K562 (cell line): ENCODE results near the gene CNNM4. TPM values are rescaled to one million over a fixed set of nuclear protein-coding genes. Genes with fewer than 3 reads are reported as not detected.

Experiments
- ATAC-seq: fragments of 200-7000 bp; cut with Tn5 transposase; 3 replicates; pipeline ENCODE4 v1.9.1; 2020; ENCODE audit warnings: moderate library complexity
- BruUV-seq: library from RNA; stranded (reverse); fragments of 400-500 nt; replicated peaks from 2 replicates; lab custom pipeline; 2021; lab: Mats Ljungman, UMichigan
- CTCF ChIA-PET: fragments of 300-600 bp; formaldehyde crosslinking; extraction: SDS; loops from one replicate; lab custom pipeline; 2021; ENCODE audit warnings: low intra/inter-chr PET ratio; lab: Yijun Ruan, JAX
- POLR2A ChIA-PET: fragments of 300-600, 350-650 bp; sonication (Branson Sonifier 250); formaldehyde crosslinking; extraction: SDS; loops from one replicate; lab custom pipeline; 2021; ENCODE audit warnings: antibody characterized with exemption, inconsistent platforms; lab: Yijun Ruan, JAX
- DNase-seq, 4 experiments: peaks; one replicate each; pipeline versions ENCODE4 v3.0.0 to v3.0.0-alpha.2; 2011 to 2018; ENCODE audit warnings: low spot score in 3 of 4, mixed read lengths in 3 of 4; ENCODE audit errors: extremely low read depth in 1 of 4
- FAIRE-seq: peaks from 2 replicates; lab custom pipeline; 2011; peaks lifted over from hg19 to GRCh38; lab: Jason Lieb, UNC
- H2AFZ ChIP-seq: 2 replicates; pipeline ENCODE4 v1.6.0; 2011; ENCODE audit warnings: low read depth, low read length, control low read depth, inconsistent platforms
- H3K27ac ChIP-seq: fragments of 200-600 bp; 3 replicates; pipeline ENCODE4 v1.8.0; 2011; ENCODE audit warnings: low read depth, mild to moderate bottlenecking, control low read depth, inconsistent platforms, low read length, moderate library complexity, mixed read lengths; ENCODE audit errors: extremely low read depth
- H3K27me3 ChIP-seq, 2 experiments: fragments of 300-600 bp in 1 of 2; 2 replicates in 1 of 2; 3 replicates in 1 of 2; pipeline versions ENCODE4 v1.6.0 to v1.8.0; 2011; ENCODE audit warnings: inconsistent platforms in 2 of 2, low read length in 2 of 2, mild to moderate bottlenecking in 1 of 2, mixed read lengths in 1 of 2, moderate library complexity in 1 of 2; ENCODE audit not compliant: control insufficient read depth in 2 of 2, insufficient read depth in 2 of 2
- H3K36me3 ChIP-seq: fragments of 300-600 bp; 3 replicates; pipeline ENCODE4 v1.8.0; 2011; ENCODE audit warnings: mild to moderate bottlenecking, low read length, inconsistent platforms; ENCODE audit not compliant: control insufficient read depth, insufficient read depth
- H3K4me1 ChIP-seq, 2 experiments: fragments of 200-600 bp in 1 of 2; replicated peaks in 1 of 2; 2 replicates in 1 of 2; 3 replicates in 1 of 2; pipeline versions ENCODE4 v1.5.1 to v1.8.0; 2011; ENCODE audit warnings: inconsistent platforms in 2 of 2, low read length in 2 of 2, mild to moderate bottlenecking in 1 of 2, mixed read lengths in 1 of 2, moderate library complexity in 1 of 2; ENCODE audit not compliant: control insufficient read depth in 2 of 2, insufficient read depth in 2 of 2
- H3K4me2 ChIP-seq: 2 replicates; pipeline ENCODE4 v1.6.1; 2011; ENCODE audit warnings: low read length, control low read depth, inconsistent platforms, mixed read lengths; ENCODE audit not compliant: insufficient read depth
- H3K4me3 ChIP-seq: fragments of 200-600 bp; sonication (generic), shearing (Covaris generic); 2 replicates; pipeline ENCODE4 v1.5.1; 2016; ENCODE audit warnings: control low read depth, inconsistent platforms
- H3K79me2 ChIP-seq: fragments of 200-600 bp; 3 replicates; pipeline ENCODE4 v1.8.0; 2011; ENCODE audit warnings: low read length, inconsistent platforms; ENCODE audit not compliant: control insufficient read depth, insufficient read depth
- H3K9ac ChIP-seq, 2 experiments: 2 replicates each; pipeline versions ENCODE4 v1.6.0 to v1.6.1; 2011; ENCODE audit warnings: low read depth in 2 of 2, low read length in 2 of 2, control low read depth in 1 of 2, inconsistent platforms in 1 of 2, mild to moderate bottlenecking in 1 of 2, mixed read lengths in 1 of 2; ENCODE audit not compliant: insufficient read depth in 1 of 2
- H3K9me1 ChIP-seq: one replicate; pipeline ENCODE4 v1.6.0; 2011; ENCODE audit warnings: inconsistent platforms, mild to moderate bottlenecking, low read length, moderate library complexity; ENCODE audit not compliant: control insufficient read depth, insufficient read depth
- H3K9me3 ChIP-seq: replicated peaks from 2 replicates; pipeline ENCODE4 v1.5.1; 2011; ENCODE audit warnings: low read depth, low read length, inconsistent platforms; ENCODE audit not compliant: control insufficient read depth, insufficient read depth
- H4K20me1 ChIP-seq: replicated peaks from 2 replicates; pipeline ENCODE4 v1.6.1; 2011; ENCODE audit warnings: low read length, inconsistent platforms, mixed read lengths; ENCODE audit not compliant: control insufficient read depth, insufficient read depth
- CBX8 ChIP-seq: fragments of 200-600 bp; sonication (generic); IDR thresholded peaks from 2 replicates; pipeline ENCODE4 v1.6.1; 2012; ENCODE audit warnings: borderline replicate concordance, mixed run types, low read depth, mild to moderate bottlenecking, moderate library complexity, mixed read lengths, low read length, control low read depth, inconsistent platforms; ENCODE audit not compliant: poor library complexity, severe bottlenecking; ENCODE audit errors: extremely low read depth
- CCNT2 ChIP-seq: IDR thresholded peaks from 2 replicates; pipeline ENCODE4 v1.6.1; 2011; ENCODE audit warnings: borderline replicate concordance, low read depth, mild to moderate bottlenecking, moderate library complexity, mixed read lengths, low read length; ENCODE audit not compliant: insufficient read length; ENCODE audit errors: extremely low read depth
- HMG20A ChIP-seq: fragments of 450-650 bp; formaldehyde crosslinking; conservative IDR thresholded peaks from 2 replicates; pipeline ENCODE4 v1.4.0; 2020; ENCODE audit warnings: mild to moderate bottlenecking, mixed read lengths
- ILF3 ChIP-seq: fragments of 450-650 bp; IDR thresholded peaks from 2 replicates; pipeline ENCODE4 v1.6.1; 2018; ENCODE audit warnings: antibody characterized with exemption, mild to moderate bottlenecking, moderate library complexity, borderline replicate concordance
- KLF13 ChIP-seq: fragments of 450-650 bp; IDR thresholded peaks from 2 replicates; pipeline ENCODE4 v1.6.1; 2016; ENCODE audit warnings: missing genetic modification characterization, low read depth, mild to moderate bottlenecking, missing compliant biosample characterization, moderate library complexity, borderline replicate concordance
- L3MBTL2 ChIP-seq: fragments of 450-650 bp; IDR thresholded peaks from 2 replicates; pipeline ENCODE4 v1.6.1; 2016; ENCODE audit warnings: mild to moderate bottlenecking, moderate library complexity
- NFRKB ChIP-seq: fragments of 450-650 bp; IDR thresholded peaks from 2 replicates; pipeline ENCODE4 v1.6.1; 2016; ENCODE audit warnings: low read depth
- SIN3B ChIP-seq: fragments of 450-650 bp; IDR thresholded peaks from 2 replicates; pipeline ENCODE4 v1.6.1; 2017; ENCODE audit warnings: low read depth, mild to moderate bottlenecking, moderate library complexity
- SMAD3 ChIP-seq: fragments of 450-650 bp; formaldehyde crosslinking; conservative IDR thresholded peaks from 2 replicates; pipeline ENCODE4 v1.4.0; 2020; ENCODE audit warnings: mild to moderate bottlenecking
- SMC3 ChIP-seq: conservative IDR thresholded peaks from 2 replicates; pipeline ENCODE4 v1.6.1; 2011; ENCODE audit warnings: low read depth, low read length, improper control_type of control experiment; ENCODE audit not compliant: insufficient read depth
- SNRNP70 ChIP-seq: fragments of 200-400 bp; formaldehyde crosslinking; optimal IDR thresholded peaks from 2 replicates; pipeline ENCODE3; 2017; ENCODE audit warnings: low read depth, low read length
- TEAD1 ChIP-seq, 2 experiments: fragments of 450-650 bp in 1 of 2; sonication (generic) in 1 of 2; formaldehyde crosslinking; IDR thresholded peaks; 2 replicates each; pipeline versions ENCODE4 v1.4.0 to v1.8.0; 2020 to 2022; ENCODE audit warnings: mild to moderate bottlenecking in 2 of 2, missing genetic modification reagents in 1 of 2
- U2AF2 ChIP-seq: fragments of 200-400 bp; formaldehyde crosslinking; optimal IDR thresholded peaks from 2 replicates; pipeline ENCODE3; 2017; ENCODE audit warnings: low read depth, mild to moderate bottlenecking, low read length
- WGBS: fragments of 100-300 bp; shearing (Covaris generic); methylation state at CpG from one replicate; pipeline ENCODE4 v1.1.6; 2016; ENCODE audit warnings: low coverage, mixed read lengths; ENCODE audit not compliant: insufficient coverage; ENCODE audit errors: missing lambda C conversion rate; 5-methylcytosine and 5-hydroxymethylcytosine counted together
- in situ Hi-C: fragments of 300-500 bp; cut with MboI; formaldehyde crosslinking; loops from 4 replicates; pipeline ENCODE4 v1.15.0; 2018; ENCODE audit warnings: inconsistent platforms, mixed read lengths
- intact Hi-C: fragments of 100-400 bp; cut with micrococcal nuclease; formaldehyde crosslinking; loops from 2 replicates; pipeline ENCODE4 v1.14.2; 2022
- polyA plus RNA-seq, 8 experiments: library from polyadenylated mRNA; depleted of rRNA in 4 of 8; stranded (reverse) in 5 of 8; unstranded in 3 of 8; fragments of >200 nt; fragmentation: Nextera tagmentation in 2 of 8; fragmentation: Illumina TruSeq in 1 of 8; extraction: Ambion mirVana in 2 of 8; extraction: Trizol in 1 of 8; gene quantifications; 2 replicates each; pipeline versions ENCODE4 v1.2.1 to v1.2.3, GENCODE V29; 2011 to 2014; ENCODE audit warnings: inconsistent platforms in 1 of 8, missing spikeins in 1 of 8
- total RNA-seq, 7 experiments: library from RNA; depleted of rRNA in 6 of 7; stranded (reverse); fragments of >200 nt in 6 of 7; fragmentation: Illumina TruSeq in 2 of 7; extraction: Trizol in 2 of 7; gene quantifications; 2 replicates each; pipeline versions ENCODE4 v1.2.1 to v1.2.3, GENCODE V29; 2011 to 2021; ENCODE audit warnings: low replicate concordance in 1 of 7
- TF ChIP-seq, protein P1 (sequence below): fragments of 450-650 bp; IDR thresholded peaks from 2 replicates; pipeline ENCODE4 v1.6.1; 2017; ENCODE audit warnings: mild to moderate bottlenecking, moderate library complexity
- TF ChIP-seq, protein P2 (sequence below): fragments of 450-650 bp; IDR thresholded peaks from 2 replicates; pipeline ENCODE4 v1.6.1; 2016; ENCODE audit warnings: antibody characterized with exemption
- TF ChIP-seq, protein P3 (sequence below): fragments of 250-450 bp; sonication (Bioruptor Pico); IDR thresholded peaks from 2 replicates; pipeline ENCODE4 v1.4.0; 2020; ENCODE audit warnings: mild to moderate bottlenecking, moderate library complexity

CNNM4 gene
- total and polyA plus RNA-seq, 9 of the 15 experiments (the other 6 are each of a cell fraction or from before 2014, with no cell fraction given), result 0.96 to 6.3 (median 2.8) TPM

DNA sequence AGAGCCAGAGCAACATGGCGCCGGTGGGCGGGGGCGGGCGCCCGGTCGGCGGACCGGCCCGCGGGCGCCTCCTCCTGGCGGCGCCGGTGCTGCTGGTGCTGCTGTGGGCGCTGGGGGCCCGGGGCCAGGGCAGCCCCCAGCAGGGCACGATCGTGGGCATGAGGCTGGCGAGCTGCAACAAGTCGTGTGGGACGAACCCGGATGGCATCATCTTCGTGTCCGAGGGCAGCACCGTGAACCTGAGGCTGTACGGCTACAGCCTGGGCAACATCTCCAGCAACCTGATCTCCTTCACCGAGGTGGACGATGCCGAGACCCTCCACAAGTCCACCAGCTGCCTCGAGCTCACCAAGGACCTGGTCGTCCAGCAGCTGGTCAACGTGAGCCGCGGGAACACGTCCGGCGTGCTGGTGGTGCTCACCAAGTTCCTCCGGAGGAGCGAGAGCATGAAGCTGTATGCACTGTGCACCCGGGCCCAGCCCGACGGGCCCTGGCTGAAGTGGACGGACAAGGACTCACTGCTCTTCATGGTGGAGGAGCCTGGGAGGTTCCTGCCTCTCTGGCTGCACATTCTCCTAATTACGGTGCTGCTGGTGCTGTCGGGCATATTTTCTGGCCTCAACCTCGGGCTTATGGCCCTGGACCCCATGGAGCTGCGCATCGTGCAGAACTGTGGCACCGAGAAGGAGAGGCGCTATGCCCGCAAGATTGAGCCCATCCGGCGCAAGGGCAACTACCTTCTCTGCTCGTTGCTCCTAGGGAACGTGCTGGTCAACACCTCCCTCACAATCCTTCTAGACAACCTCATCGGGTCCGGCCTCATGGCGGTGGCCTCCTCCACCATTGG, 507 bp downstream of the CNNM4 start:
- Histone ChIP-seq H3K9me3 (no peaks in the 10 kb centered on the region), H3K79me2 (peaks cover 35% of the 10 kb centered on the region), H3K4me2 (peak overlapping the region; percentile 99), H3K9ac (peak overlapping the region; percentile 76 to 100), H3K27me3 (no peaks in the 10 kb centered on the region; a peak in 1 of 5 replicates), H3K9me1 (peaks cover 7% of the 10 kb centered on the region), H3K36me3 (no peaks in the 10 kb centered on the region), H3K4me1 (peaks cover 34 to 45% of the 10 kb centered on the region in 2 experiments), H4K20me1 (peaks cover 5% of the 10 kb centered on the region; the same call in 1 of the 2 replicates), H2AFZ (peak overlapping the region; percentile 94), H3K4me3 (peak overlapping the region; percentile 54), H3K27ac (peak overlapping the region; percentile 77)
- FAIRE-seq (no peak), ATAC-seq (peak; percentile 34), DNase-seq (peak in 3 of 4 experiments; percentile 37 to 58 (median 44))
- BruUV-seq, result no TSS peak
- in situ Hi-C loops, result no loop called here
- intact Hi-C loops, result loop anchor here (5.0 kb wide), 3 partner anchors 56 to 209 kb away; partner anchors contain the start of genes CNNM3 and KANSL3
- CTCF ChIA-PET, result interaction anchor here (0.6 to 0.7 kb wide), 2 partner anchors 63 to 341 kb away, joined by 3 to 4 read pairs; no protein-coding TSS in a partner anchor
- POLR2A ChIA-PET, result interaction anchor here (0.5 to 3.5 kb wide), 7 partner anchors 9 to 223 kb away, joined by 3 to 15 read pairs (median 4); no protein-coding TSS in a partner anchor
- 21% methylated on average over 39 of the region's 59 CpGs for WGBS
- TF ChIP-seq SMC3 (0 out of 2 replicates have a peak, but pooled peaks have one; percentile 11), U2AF2 (no peak), CCNT2 (peak; percentile 76), SMAD3 (CRISPR knock-in tag) (no peak), SIN3B (0 out of 2 replicates have a peak, but pooled peaks have one; percentile 45), SNRNP70 (no peak), NFRKB (no peak), TEAD1 (CRISPR knock-in tag; IDR thresholded peaks at IDR 0.05) (no peak), CBX8 (no peak), ILF3 (no peak), KLF13 (tag) (0 out of 2 replicates have a peak, but pooled peaks have one; percentile 46), HMG20A (CRISPR knock-in tag) (no peak), L3MBTL2 (no peak; the same call in 1 of the 2 replicates)
- TF ChIP-seq, protein P1, sequence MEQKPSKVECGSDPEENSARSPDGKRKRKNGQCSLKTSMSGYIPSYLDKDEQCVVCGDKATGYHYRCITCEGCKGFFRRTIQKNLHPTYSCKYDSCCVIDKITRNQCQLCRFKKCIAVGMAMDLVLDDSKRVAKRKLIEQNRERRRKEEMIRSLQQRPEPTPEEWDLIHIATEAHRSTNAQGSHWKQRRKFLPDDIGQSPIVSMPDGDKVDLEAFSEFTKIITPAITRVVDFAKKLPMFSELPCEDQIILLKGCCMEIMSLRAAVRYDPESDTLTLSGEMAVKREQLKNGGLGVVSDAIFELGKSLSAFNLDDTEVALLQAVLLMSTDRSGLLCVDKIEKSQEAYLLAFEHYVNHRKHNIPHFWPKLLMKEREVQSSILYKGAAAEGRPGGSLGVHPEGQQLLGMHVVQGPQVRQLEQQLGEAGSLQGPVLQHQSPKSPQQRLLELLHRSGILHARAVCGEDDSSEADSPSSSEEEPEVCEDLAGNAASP, result no peak
- TF ChIP-seq, protein P2, sequence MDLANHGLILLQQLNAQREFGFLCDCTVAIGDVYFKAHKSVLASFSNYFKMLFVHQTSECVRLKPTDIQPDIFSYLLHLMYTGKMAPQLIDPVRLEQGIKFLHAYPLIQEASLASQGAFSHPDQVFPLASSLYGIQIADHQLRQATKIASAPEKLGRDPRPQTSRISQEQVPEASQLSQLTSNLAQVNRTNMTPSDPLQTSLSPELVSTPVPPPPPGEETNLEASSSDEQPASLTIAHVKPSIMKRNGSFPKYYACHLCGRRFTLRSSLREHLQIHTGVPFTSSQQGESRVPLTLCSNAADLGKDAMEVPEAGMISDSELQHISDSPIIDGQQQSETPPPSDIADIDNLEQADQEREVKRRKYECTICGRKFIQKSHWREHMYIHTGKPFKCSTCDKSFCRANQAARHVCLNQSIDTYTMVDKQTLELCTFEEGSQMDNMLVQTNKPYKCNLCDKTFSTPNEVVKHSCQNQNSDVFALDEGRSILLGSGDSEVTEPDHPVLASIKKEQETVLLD, result no peak
- TF ChIP-seq, protein P3, sequence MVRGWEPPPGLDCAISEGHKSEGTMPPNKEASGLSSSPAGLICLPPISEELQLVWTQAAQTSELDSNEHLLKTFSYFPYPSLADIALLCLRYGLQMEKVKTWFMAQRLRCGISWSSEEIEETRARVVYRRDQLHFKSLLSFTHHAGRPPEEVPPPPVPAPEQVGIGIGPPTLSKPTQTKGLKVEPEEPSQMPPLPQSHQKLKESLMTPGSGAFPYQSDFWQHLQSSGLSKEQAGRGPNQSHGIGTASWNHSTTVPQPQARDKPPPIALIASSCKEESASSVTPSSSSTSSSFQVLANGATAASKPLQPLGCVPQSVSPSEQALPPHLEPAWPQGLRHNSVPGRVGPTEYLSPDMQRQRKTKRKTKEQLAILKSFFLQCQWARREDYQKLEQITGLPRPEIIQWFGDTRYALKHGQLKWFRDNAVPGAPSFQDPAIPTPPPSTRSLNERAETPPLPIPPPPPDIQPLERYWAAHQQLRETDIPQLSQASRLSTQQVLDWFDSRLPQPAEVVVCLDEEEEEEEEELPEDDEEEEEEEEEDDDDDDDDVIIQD (CRISPR knock-in tag), result no peak
